MM.1S (cell line): ENCODE data around the gene GRPR.

Experiments used
- CTCF ChIP-seq: fragments of 300-600 bp; sonication (generic); IDR thresholded peaks from 2 replicates; pipeline ENCODE4 v1.5.1; 2016; ENCODE audit warnings: antibody characterized with exemption, low read length, mixed read lengths
- EZH2 ChIP-seq: fragments of 300-600 bp; sonication (generic); optimal IDR thresholded peaks from 2 replicates; pipeline ENCODE3; 2017; ENCODE audit warnings: low read depth, mild to moderate bottlenecking, antibody characterized with exemption, low read length, mixed read lengths

- TF ChIP-seq CTCF (no peak), EZH2 (no peak)
These were observed 3.8 kb upstream of the GRPR start for GRCh38 chrX:16119353-16120220.
